ENCODE measurements around the gene PRM2. TPM values are rescaled to one million over a fixed set of nuclear protein-coding genes. Genes with fewer than 3 reads are reported as not detected.

Gene PRM2
- polyA plus RNA-seq, 1 of the 3 experiments (the other 2 are of a cell fraction) = not detected

- no peaks in the 10 kb centered on the region; the same call in 1 of the 2 replicates for H3K27me3 ChIP-seq (ENCODE audit: insufficient read depth)
- no peak for TF ChIP-seq CHD2 (IDR thresholded peaks at IDR 0.05; ENCODE audit: low read length, partially characterized antibody)
- no peak for TF ChIP-seq FOXM1 (IDR thresholded peaks at IDR 0.05; ENCODE audit: low read depth)
- no peak for TF ChIP-seq SMC3 (IDR thresholded peaks at IDR 0.05; ENCODE audit: low read depth, low read length)
- TF ChIP-seq MEF2A (IDR thresholded peaks at IDR 0.05; ENCODE audit: borderline replicate concordance, low read depth) = no peak
- TF ChIP-seq SIN3A (IDR thresholded peaks at IDR 0.05; ENCODE audit: borderline replicate concordance, low read depth, low read length) = no peak
- TF ChIP-seq FOXJ3 (CRISPR knock-in tag; IDR thresholded peaks at IDR 0.05) = no peak
- no peak for TF ChIP-seq GATA2 (CRISPR knock-in tag; IDR thresholded peaks at IDR 0.05)
- TF ChIP-seq NFIC (IDR thresholded peaks at IDR 0.05; ENCODE audit: borderline replicate concordance) = no peak
- no peak for TF ChIP-seq PBX3 (IDR thresholded peaks at IDR 0.05)
- TF ChIP-seq USF2 (IDR thresholded peaks at IDR 0.05; ENCODE audit: borderline replicate concordance, low read depth, low read length) = no peak
- TF ChIP-seq GABPA (IDR thresholded peaks at IDR 0.05; ENCODE audit: low read depth) = no peak
- TF ChIP-seq MAX (IDR thresholded peaks at IDR 0.05; ENCODE audit: low read depth) = no peak
- TF ChIP-seq EP300 (IDR thresholded peaks at IDR 0.05; ENCODE audit: borderline replicate concordance in 1 of 2, low read depth in 1 of 2, low read length in 1 of 2) = no peak
- no peak for TF ChIP-seq RCOR1 (IDR thresholded peaks at IDR 0.05; ENCODE audit: low read length)
- TF ChIP-seq RXRA (IDR thresholded peaks at IDR 0.05; ENCODE audit: borderline replicate concordance, low read depth) = no peak
- TF ChIP-seq ELF1 (IDR thresholded peaks at IDR 0.05) = no peak
- no peak for TF ChIP-seq FOSL2 (IDR thresholded peaks at IDR 0.05; ENCODE audit: borderline replicate concordance, low read depth)
- H4K20me1 ChIP-seq (ENCODE audit: insufficient read depth) = no peaks in the 10 kb centered on the region
- no peak overlapping the region for H3K4me3 ChIP-seq (ENCODE audit: low read depth in 2 of 2, low read length in 1 of 2)
- 60% methylated on average over 2 of the region's 2 CpGs for WGBS (ENCODE audit: low lambda C conversion rate)
- H3K36me3 ChIP-seq (replicated peaks in 1 of 2; ENCODE audit: control insufficient read depth in 1 of 2, insufficient read depth in 2 of 2, low read length in 1 of 2) = no peaks in the 10 kb centered on the region
- H3K27ac ChIP-seq (ENCODE audit: low read depth in 2 of 2, low read length in 1 of 2) = no peak overlapping the region
- ChIA-PET POLR2A (no interaction called here), CTCF (interaction anchor here (2.0 to 2.1 kb wide), 2 partner anchors 12 to 322 kb away, joined by 5 to 7 read pairs; no protein-coding TSS in a partner anchor)
- no peaks in the 10 kb centered on the region for H3K79me2 ChIP-seq (ENCODE audit: insufficient read depth)
- no peak overlapping the region for H2AFZ ChIP-seq (ENCODE audit: low read depth)
- no peaks in the 10 kb centered on the region for H3F3A ChIP-seq (replicated peaks; ENCODE audit: insufficient read depth)
- no peaks in the 10 kb centered on the region for H3K9me3 ChIP-seq
- no peak overlapping the region for H3K9ac ChIP-seq
- H3K9me2 ChIP-seq = no peaks in the 10 kb centered on the region
- H3K4me2 ChIP-seq = no peak overlapping the region
- no peaks in the 10 kb centered on the region; a peak in 1 of 4 replicates for H3K4me1 ChIP-seq (ENCODE audit: control insufficient read depth in 1 of 2, insufficient read depth in 2 of 2, low read depth in 1 of 2, low read length in 1 of 2)
- no peak for DNase-seq
Observed at GRCh38 chr16:11285842-11286241, 9.6 kb upstream of the PRM2 start.

- ChIA-PET CTCF (interaction anchor here (1.1 to 1.9 kb wide), 3 partner anchors 10 to 65 kb away, joined by 3 to 7 read pairs (median 4); partner anchors contain the start of gene PRM3), POLR2A (no interaction called here)
- H3K4me2 ChIP-seq = no peak overlapping the region
- DNase-seq = no peak
- H2AFZ ChIP-seq (ENCODE audit: low read depth) = no peak overlapping the region
- no peaks in the 10 kb centered on the region for H3F3A ChIP-seq (replicated peaks; ENCODE audit: insufficient read depth)
- 78% methylated on average over 4 of the region's 4 CpGs for WGBS (ENCODE audit: low lambda C conversion rate)
- H3K79me2 ChIP-seq (ENCODE audit: insufficient read depth) = no peaks in the 10 kb centered on the region
- H3K9me3 ChIP-seq = no peaks in the 10 kb centered on the region
- H3K27ac ChIP-seq (ENCODE audit: low read depth in 2 of 2, low read length in 1 of 2) = no peak overlapping the region
- TF ChIP-seq REST (IDR thresholded peaks at IDR 0.05; ENCODE audit: low read depth, low read length) (peak; percentile 79), MXI1 (IDR thresholded peaks at IDR 0.05; ENCODE audit: low read depth, low read length) (no peak)
- no peaks in the 10 kb centered on the region for H3K36me3 ChIP-seq (replicated peaks in 1 of 2; ENCODE audit: control insufficient read depth in 1 of 2, insufficient read depth in 2 of 2, low read length in 1 of 2)
- no peaks in the 10 kb centered on the region for H4K20me1 ChIP-seq (ENCODE audit: insufficient read depth)
- H3K27me3 ChIP-seq (ENCODE audit: insufficient read depth) = no peaks in the 10 kb centered on the region; the same call in 1 of the 2 replicates
- no peak overlapping the region for H3K4me3 ChIP-seq (ENCODE audit: low read depth in 2 of 2, low read length in 1 of 2)
- no peak overlapping the region for H3K9ac ChIP-seq
- H3K4me1 ChIP-seq (ENCODE audit: control insufficient read depth in 1 of 2, insufficient read depth in 2 of 2, low read depth in 1 of 2, low read length in 1 of 2) = no peaks in the 10 kb centered on the region; a peak in 1 of 4 replicates
- H3K9me2 ChIP-seq = no peaks in the 10 kb centered on the region
Observed at GRCh38 chr16:11283820-11284248, 7.6 kb upstream of the PRM2 start.

Data from SK-N-SH (cell line).